HuH-7 (cell line): ENCODE data around the gene SFR1.
A peak's percentile ranks its signal among the peaks of the same experiment; 100 is the strongest.
"Not testable (repeated sequence)": the region's sequence is repeated elsewhere in the genome, so short reads cannot be mapped to it uniquely, and the experiment has no call there.

Source experiments
- DNase-seq: peaks from one replicate; pipeline ENCODE4 v3.0.0; 2011; ENCODE audit warnings: low spot score

SFR1 gene

DNA sequence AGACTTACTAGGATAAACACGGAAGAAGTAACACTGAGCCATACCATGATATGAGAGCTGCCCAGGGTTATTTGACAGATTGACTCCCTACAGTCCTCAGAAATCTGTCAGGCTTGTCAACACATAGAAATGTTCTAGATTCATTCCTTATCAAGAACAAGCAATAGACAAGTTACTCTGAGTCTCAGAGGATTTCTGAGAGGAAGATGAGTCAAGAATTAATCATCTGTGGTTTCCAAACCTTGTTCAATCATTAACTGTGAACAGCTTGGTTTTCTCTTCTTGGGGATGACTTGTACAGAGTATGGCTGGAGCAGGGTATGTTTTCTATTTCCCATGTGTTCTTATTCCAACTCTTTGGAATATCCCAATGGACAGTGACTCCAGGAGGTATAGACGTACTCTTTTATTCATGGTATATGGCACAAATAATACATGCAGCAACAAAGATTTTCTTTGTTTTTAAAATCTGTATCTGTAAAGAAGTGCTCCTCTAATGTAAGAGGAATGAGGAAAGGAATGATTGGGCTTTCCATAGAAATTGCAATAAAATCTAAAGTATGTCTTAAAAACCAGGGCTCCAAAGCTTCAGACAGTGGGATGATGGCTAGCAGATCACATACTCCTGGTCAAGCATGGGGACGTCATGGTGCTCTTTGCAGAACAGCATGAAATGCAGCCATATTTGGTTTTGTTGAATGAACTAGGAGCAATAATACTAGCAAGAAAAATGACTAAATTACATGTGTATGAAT, 11.9 kb upstream of the SFR1 start:
- DNase-seq, result no peak

DNA sequence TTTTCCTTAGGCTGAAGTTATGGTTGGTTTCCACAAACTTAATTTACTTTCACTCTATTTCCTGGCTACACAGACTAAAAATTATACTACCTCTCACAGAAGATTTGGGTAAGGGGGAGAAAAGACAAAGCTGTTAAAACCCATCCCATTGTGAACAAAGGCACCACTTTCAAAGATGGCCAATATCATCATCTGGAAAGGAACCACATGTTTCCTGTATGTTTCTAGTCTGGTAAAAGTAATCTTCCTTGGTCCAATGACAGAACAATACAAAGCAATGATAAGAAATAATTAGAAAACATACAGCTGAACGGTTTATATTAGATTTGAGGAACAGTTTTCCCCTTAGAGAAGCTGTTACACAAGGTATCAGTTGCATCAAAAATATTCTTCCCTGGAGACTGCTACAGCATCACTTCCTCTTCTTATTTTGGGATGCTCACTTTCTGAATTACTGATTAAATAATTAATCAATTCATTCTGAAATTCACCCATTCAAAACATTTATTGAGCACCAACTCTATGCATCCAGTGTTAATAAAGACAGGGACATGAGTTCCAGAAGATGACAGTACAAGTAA, 8.5 kb upstream of the SFR1 start:
- no peak for DNase-seq

DNA sequence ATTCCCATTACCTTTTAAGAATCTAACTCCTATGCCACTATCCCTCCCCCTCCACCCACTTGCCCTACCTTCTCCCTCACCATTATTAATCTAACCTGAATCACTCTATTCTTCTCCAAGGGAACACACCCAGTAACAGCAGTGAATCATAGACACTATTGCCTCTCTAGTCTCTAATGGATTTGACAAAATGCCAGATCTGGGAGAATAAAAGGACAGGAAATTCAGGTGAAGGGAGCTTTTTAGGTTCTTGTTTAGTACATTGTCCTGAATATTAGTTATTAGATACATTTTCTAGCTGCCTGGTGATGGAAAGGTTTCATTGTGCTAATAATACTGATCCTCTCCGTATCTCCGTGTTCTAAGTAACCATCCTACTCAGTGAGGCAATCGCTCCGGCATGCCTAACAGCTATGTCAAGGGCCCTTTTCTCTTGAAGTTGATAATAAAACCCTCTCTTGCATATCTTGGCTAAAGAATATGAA, 4.1 kb upstream of the SFR1 start:
- no peak for DNase-seq

DNA sequence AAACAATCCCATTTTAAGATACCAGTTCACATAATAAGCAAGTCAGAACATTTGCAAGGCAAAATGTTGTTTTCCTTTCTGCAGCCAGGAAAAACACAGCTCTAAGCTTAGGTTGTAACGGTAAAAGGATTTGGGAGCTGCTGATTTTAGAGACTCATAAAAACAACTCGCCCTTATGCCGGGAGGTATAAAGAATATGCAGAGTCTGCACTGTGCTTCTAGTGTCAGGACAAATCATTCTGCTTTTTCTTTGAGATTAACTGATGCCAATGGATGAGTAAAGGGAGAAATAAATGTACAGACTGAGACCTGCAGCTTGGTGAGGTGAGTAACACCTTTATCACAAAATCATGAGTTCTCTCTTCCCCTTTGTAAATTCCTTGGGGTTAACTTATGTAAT, 2.0 kb upstream of the SFR1 start:
- DNase-seq, result no peak

DNA sequence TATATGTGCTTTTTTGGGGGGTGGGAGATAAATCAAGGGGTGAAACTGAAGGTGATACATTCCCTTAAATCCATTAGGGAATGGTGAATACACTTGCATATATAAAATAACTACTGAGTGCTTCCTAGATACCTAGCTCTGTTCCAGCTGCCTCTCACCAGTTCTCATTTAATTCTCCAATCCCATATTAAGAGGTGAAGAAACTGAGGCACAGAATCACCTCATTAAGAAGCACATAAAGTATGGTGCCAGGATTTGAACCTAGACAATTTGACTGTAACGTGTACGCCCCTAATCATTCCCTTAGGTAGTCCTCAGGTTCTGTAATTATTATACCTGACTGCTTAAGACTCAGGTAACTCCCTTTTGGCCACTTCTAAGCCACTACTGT, 1.5 kb upstream of the SFR1 start:
- no peak for DNase-seq

DNA sequence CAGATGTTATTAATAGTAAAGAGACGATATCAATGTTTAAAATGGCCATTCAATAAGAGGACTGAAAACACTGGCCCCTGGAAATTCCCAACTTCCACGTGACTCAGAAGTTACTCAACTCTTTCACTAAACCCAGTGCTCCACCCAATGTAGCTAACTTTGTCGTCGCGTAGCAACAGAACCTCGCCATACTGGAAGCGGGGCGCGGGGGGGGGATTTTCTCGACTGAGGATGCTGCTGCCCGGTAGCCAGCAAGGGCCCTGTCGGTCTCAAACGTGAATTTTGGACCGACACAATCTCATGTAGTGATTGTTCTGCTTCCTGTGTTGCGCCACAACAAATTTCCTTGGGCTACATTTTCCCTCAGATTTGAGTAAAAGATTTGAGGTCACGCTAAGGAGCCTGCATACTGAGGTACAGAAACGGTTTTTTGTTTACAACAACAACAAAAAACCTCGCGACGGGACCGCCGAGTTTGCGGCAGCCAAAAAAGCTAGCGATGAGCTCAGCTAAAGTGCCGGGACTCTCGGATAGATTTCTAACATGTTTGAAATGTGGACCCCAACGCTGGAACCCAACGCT, 977 bp upstream of the SFR1 start:
- peak; percentile 55 for DNase-seq

DNA sequence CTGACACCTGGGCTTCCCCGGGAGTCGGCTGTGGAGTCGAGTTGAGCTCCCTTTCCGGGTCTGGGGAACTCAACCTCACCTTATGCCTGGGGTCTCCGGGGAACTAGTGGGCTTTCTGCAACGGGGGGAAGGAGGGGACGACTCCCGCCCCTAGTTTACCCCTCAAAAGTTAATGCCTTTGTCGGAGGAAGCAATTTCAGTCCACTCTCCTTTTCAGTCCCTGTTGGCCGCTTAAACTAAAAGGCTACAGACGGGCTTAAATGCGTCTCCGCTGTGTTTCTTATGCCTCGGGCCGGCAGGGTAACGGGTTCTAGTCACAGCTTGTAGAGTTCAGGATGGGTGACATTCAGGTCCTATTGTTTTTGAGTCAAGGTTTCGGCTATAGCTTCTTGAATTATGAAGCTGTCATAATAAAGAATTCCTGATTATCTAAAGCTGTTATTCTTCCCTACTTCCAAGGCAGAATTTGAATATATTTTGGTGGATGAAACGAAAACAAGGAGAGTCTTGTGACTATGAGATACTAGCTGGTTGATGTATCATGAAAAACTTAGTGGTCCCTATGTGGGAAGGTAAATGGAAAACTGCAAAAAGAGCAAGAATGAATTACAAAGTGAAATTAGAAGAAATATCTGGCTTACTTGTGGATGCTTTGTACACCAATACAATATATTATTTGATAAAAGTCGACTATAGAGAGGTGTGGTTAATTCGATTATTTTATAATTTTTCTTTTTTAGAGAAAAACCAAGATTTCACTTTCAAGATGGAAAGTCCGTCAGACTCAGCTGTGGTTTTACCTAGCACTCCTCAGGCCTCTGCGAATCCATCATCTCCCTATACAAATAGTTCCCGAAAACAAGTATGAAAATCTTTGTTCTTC, 495 bp downstream of the SFR1 start:
- DNase-seq, result no peak

DNA sequence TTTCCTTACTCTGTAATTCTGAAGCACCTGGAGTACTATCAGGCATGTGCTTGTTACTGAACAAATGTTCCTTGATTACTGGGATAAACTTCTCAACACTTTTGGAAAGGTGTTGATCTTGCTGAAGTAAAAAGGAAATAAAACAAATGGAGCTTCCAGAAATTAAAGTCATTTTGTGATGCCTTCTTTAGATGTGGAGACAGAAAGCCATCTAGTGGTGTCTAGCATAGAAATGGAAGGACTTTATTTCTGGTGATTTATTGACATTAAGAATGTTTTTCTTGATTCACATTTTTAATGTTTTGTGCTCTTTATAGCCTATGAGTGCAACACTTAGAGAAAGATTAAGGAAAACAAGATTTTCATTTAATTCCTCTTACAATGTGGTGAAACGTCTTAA, 1.4 kb downstream of the SFR1 start:
- no peak for DNase-seq

DNA sequence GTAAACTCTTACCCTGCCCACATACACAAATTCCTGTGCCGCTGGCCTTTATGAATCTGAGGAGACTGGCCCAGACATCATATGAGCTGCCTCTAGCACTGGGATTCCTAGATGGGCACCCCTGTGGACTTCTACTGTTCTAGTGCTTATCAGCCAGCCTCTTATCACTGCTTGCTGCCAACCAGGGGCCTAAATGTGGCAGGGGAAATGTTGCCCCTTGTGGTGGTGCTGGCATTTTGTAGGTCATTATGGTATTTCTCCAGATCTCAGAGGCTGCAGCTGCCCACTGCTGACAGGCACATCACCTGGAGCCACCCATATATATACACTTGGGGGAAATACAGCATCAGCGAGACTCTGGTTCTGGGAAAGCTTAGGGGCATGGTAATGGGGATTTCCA, 5.4 kb downstream of the SFR1 start:
- DNase-seq, result no peak

DNA sequence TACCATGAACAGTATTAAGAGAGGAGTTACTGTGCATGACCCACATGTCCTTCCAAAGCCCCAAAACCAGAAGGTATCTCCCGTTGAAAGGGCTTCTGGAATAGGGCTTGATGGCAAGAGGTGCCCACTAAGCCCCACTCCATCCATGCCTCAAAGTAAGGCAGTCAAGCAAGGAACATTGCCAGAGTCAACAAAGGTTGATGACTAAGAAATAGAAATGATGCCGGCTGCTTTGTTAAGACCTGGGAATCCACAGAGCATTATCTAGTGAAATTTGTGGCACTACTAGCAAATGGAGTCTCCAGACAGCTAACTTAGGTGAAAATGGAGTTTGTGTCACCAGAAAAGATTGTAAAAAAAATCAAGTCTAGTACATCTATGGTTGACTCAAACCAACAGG, 6.2 kb downstream of the SFR1 start:
- DNase-seq, result no peak

DNA sequence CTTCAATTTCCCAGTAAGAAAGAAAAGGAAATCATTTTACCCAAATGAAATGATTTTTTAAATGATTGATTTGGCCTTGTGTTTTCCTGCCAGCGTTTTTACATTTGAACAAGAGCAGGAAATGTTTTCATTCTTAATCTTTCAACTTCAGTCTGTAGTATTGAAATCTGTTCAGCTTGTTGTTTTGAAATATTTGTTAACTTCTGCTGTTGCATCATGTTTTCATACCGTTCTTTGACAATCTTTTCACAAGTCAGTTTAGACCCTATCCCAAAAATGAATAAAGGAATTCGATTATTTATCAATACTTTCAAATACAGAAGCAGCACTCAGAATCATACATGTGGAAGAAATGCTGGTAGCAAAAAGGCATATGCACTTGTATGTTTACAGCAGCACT, 8.1 kb downstream of the SFR1 start:
- no peak for DNase-seq

DNA sequence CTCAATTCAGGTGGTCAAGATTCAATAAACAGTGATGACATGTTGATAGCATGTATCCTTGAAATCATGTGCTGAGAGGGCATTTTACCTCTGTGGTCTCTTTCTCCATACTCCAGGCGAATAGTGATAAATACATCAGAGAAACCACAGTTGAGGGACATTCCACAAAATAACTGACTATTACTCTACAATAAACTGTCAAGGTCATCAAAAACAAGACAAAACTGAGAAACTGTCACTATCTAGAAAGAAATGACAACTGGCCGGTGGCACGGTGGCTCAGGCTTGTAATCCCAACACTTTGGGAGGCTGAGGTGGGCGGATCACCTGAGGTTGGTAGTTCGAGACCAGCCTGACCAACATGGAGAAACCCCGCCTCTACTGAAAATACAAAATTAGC, 16.2 kb downstream of the SFR1 start:
- DNase-seq, result no peak

DNA sequence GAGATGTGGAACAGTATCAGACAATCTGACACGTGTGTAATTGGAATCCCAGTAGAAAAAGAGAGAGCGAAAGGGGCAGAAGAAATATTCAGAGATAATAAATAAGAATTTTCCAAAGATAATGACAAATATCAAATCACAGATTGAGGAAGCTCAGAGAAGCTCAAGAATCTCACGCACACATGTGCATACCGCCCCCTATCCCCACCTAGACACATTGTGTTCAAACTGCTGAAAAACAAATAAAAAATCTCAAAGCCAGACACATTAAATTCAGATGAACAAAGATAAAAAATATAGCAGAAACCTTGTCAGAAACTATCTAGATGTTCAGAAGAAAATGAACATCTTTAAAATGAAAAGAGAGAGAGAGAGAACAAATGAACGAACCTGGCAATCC, 17.2 kb downstream of the SFR1 start:
- no peak for DNase-seq

DNA sequence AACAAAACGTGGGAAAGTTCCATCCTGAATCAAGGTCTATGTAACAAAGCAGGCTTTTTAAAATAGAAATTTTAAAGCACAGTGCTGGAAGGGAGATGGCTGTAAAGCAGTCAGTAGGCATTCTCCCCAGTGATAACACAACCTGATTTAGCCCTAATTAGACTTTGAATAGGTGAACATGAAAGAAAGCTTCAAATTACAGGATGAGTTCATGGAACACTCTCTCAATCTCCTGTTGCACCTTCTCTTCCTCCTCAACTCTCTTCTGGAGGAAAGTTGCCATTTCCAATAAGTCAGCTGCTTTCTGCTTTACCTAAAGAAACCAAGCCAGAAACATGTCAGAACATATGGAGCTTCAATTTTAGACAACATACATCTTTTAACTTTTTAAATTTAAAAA, 20.1 kb downstream of the SFR1 start:
- DNase-seq, result no peak

DNA sequence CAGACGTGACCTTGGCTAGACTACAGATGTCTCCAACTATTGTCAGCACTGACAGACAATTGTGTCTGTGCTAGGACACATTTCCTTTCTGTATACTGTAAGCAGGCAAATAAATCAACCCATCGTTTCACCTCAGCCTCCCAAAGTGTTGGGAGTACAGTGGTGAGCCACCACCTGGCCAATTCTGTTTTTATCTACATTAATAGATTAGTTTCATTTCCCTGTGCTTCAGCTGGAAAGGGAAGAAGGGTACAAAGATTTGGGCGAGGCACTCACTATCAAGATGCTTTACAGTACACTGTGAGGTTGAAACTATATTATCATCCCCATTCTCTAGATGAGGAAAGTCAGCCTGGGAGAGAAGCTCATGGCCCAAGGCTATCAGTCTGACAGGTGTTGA, 21.9 kb downstream of the SFR1 start:
- DNase-seq, result no peak

DNA sequence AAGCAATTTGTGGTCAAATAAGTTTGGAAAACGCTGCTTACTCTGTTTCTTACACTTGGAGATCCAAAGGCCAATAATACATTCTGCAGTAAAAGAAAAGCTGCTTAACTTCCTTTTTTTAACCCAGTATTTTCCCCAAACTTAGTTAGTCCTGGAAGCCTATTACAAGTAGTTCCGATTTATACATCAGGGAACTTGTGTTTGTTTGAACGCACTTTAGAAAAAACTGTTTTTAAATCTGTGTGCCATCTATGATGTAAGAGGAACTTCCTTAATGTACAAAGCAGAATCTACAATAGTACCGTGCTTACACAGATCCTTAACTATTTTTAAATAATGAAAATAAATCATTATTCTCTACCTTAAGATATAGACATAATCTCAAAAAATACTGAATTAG, 23.0 kb downstream of the SFR1 start:
- no peak for DNase-seq

DNA sequence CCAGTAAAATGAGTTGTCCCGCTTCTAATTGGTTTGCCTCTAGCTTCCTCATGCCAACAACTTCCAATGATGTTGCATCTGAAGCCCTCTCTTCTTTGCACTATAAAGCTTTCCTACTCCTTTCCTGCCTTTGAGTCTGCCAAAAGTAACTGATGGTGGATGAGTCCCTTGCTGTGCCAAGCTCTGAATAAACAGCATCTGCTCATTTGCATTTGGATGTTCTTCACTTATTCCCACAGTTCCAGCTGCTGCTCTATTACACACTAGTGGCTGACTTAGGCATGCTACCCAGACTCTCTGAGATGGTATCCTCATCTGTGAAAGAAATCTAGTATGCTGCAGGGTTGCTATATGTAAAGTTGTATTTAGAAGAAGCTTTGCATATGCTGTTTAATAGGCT, 24.9 kb downstream of the SFR1 start:
- no peak for DNase-seq

DNA sequence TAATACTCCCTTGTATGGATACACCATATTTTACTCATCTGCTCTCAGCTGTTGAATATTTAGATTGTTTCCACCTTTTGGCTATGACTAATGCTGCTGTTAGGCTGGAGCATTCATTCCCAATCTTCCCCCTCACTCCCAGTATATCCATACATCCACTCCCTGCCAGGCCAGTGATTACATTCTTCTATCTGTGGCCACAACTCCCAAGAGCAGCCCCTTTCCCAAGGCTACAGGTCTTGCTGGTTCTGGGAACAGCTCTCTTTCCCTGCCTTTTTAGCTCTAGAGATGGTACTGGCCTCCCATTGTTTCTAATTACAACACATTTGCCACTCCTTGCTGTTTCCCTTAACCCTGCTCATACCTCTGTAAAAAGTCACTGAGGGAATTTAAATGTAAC, 28.2 kb downstream of the SFR1 start:
- no peak for DNase-seq

DNA sequence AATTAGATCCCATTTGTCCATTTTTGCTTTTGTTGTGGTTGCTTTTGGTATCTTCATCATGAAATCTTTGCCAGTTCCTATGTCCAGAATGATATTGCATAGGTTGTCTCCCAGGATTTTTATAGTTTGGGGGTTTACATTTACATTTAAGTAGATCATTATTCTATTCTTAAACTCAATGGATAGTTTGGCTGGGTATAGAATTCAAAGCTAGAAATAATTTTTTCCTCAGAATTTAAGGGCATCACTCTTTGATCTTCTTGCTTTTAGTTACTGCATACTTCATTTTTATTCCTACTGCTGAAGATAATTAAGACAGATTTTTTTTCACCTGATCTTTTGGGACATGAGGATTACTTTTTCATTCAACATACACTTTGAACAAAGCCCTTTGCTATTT, 29.8 kb downstream of the SFR1 start:
- no peak for DNase-seq

DNA sequence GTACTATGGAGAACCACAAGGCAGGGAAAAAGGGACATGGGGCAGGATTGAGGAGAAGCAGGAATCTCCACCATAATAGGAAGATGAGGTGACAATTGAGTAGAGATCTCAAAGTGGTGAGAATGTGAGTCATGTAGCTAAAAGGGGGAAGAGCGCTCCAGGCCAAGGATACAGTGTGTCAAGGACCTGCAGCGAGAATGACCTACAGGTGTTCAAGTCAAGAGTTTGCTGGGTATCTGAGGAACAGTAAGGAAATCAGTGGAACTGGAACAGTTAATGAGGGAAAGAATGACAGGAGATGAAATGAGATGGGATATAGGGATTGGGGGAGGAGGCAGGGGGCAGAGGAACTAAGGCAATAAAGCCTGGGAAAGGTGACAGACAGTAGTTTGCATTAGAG, 33.6 kb downstream of the SFR1 start:
- DNase-seq, result no peak

DNA sequence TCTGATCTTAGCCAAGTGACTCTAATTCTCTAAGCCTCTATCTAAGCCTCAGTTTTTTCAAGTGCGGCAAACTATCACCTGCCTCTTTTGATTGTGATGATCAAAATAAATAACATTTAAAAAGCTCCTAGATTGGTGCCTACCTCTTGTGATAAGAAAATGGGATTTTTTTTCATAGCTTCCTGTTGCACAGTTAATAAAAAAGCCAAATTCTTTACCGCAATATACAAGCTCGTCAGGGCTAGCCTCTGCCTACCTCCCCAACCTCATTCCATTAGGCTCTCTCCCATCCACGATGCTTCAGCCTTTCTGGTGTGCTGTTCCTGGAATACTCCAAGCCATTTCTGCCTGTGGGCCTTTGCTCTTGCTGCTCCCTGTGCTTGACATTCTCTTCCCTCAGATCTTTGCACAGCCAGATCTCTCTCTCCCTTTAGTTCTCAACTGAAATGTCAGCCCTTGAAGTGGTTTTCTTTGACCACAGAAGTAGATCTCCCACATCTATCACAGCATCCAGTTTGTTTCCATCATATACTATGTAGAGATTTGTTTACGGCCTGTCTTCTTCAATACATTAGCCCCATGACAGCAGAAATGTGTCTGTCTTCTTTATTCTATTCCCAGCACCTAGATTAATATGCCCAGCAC, 48.8 kb downstream of the SFR1 start:
- no peak for DNase-seq

DNA sequence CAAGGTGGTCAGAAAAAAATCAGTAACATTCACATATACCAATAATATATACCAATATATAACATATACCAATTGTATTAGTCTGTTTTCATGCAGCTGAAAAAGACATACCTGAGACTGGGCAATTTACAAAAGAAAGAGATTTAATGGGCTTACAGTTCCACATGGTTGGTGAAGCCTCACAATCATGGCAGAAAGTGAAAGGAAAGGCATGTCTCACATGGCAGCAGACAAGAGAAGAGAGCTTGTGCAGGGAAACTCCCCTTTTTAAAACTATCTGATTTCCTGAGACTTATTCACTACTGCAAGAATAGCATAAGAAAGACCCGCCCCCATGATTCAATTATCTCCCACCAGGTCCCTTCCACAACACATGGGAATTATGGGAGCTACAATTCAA, 52.2 kb downstream of the SFR1 start:
- not testable (repeated sequence) for DNase-seq
